Activated T-helper 17 cell treated with anti-CD3 and anti-CD28 coated beads, Interleukin-2, amount 50 U/mL, for 72 hours (primary cell): ENCODE measurements around the gene HCAR2. TPM values are rescaled to one million over a fixed set of nuclear protein-coding genes. Genes with fewer than 3 reads are reported as not detected.
"Not testable (repeated sequence)": the region's sequence is repeated elsewhere in the genome, so short reads cannot be mapped to it uniquely, and the experiment has no call there.

Experiments
- ATAC-seq: fragments of 150-1000 bp; cut with Tn5 transposase; replicated peaks from 2 replicates; pipeline ENCODE4 v1.10.0; 2021; ENCODE audit warnings: mild to moderate bottlenecking, moderate library complexity
- H3K27ac Mint-ChIP-seq: one replicate; pipeline ENCODE4 v1.8.0; 2022; ENCODE audit warnings: mixed read lengths
- H3K27me3 Mint-ChIP-seq: one replicate; pipeline ENCODE4 v1.8.0; 2022; ENCODE audit warnings: mixed read lengths
- H3K36me3 Mint-ChIP-seq: one replicate; pipeline ENCODE4 v1.8.0; 2022; ENCODE audit warnings: low read depth, mild to moderate bottlenecking, mixed read lengths
- H3K4me1 Mint-ChIP-seq: one replicate; pipeline ENCODE4 v1.8.0; 2022; ENCODE audit warnings: mixed read lengths
- H3K4me3 Mint-ChIP-seq: one replicate; pipeline ENCODE4 v1.8.0; 2022; ENCODE audit warnings: mild to moderate bottlenecking, mixed read lengths
- H3K9me3 Mint-ChIP-seq: one replicate; pipeline ENCODE4 v1.8.0; 2022; ENCODE audit warnings: mixed read lengths
- total RNA-seq, 2 donors: library from RNA; stranded (reverse); gene quantifications; one replicate each; pipeline ENCODE4 v1.2.3, GENCODE V29; 2022

The HCAR2 gene
- total RNA-seq, 2 donors from 2014 or later = not detected

DNA sequence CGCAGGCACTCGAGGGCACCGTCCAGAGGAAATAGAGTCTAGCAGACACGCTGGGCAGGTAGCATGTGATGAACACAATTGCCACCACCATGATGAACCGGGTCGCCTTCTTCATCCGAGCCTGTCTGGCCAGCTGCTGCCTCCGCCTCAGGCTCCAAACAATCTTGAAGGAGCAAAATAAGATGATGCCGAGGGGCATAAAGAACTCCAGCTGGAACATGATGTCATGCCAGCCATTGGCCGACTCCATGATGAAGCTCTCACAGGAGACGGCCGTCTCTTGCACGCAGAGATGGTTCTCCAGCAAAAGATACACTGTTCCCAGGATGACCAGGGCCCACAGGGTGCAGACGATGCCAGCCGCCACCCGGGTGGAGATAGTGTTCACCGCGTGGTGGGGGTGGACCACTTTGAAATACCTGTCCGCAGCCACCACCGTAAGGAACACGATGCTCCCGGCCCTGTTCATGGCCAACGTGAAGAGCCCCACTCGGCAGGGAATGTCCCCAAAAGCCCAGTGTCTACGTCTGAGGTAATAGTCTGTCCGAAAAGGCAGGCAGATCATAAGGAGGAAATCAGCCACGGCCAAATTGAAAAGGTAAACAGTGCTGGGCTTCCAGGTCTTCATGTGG, 26.5 kb upstream of the HCAR2 start:
- Mint-ChIP-seq H3K36me3 (no peaks in the 10 kb centered on the region), H3K9me3 (no peaks in the 10 kb centered on the region), H3K27ac (peak overlapping the region; percentile 28), H3K4me1 (peaks cover 37% of the 10 kb centered on the region), H3K27me3 (peaks cover 4% of the 10 kb centered on the region), H3K4me3 (peak overlapping the region; percentile 63)
- no peak for ATAC-seq

DNA sequence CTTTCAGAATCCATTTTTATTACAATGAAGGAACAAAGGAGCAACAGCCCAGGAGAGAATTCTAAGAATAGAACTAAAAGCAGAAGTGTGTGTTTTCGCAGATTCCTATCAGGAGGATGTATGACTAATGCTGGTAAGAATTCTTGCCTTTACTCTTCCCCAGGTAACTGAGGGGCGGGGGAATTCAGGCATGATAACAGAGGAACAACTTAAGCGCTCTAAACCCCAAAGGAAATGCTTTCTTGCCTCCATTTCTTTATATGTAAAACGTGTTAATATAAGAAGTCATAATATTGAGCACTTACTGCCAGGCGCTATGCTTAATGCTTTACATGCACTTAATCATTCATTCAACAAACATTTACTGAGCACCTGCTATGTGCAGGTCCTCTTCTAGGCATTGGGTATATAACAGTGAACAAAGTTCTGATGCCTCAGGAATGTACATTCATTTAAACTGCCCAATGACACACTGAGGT, 23.0 kb upstream of the HCAR2 start:
- Mint-ChIP-seq H3K36me3 (peaks cover 2% of the 10 kb centered on the region), H3K9me3 (no peaks in the 10 kb centered on the region), H3K4me1 (peaks cover 29% of the 10 kb centered on the region), H3K4me3 (peak overlapping the region; percentile 72), H3K27ac (peak overlapping the region; percentile 69), H3K27me3 (peaks cover 4% of the 10 kb centered on the region)
- ATAC-seq = peak; percentile 70

DNA sequence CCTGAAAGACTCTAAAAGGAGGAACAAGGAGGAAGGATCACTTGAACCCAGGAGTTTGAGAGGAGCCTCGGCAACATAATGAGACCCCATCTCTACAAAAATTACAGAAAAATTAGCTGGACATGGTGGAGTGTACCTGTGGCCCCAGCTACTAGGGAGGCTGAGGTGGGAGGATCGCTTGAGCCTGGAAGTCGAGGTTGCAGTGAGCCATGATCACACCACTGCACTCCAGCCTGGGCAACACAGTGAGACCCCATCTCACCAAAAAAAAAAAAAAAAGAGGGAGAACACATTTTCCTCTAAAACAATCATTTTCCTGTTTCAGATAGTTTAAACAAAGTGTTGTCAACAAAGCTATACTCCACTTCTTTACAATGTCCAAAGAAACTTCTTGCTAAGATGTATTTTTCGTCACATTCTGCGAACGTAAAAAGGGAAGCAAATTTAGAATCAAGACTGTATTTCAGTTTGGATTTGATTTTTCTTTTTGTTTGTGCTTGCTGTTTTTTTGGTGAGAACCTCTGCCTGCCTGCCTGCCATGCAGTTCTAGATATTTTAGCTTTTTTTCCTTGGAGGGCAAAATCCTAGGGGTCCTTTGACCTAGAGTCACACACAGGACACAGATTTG, 22.4 kb upstream of the HCAR2 start:
- no peak for ATAC-seq
- Mint-ChIP-seq H3K4me3 (peak overlapping the region; percentile 72), H3K4me1 (peaks cover 33% of the 10 kb centered on the region), H3K27me3 (peaks cover 4% of the 10 kb centered on the region), H3K9me3 (no peaks in the 10 kb centered on the region), H3K36me3 (peaks cover 5% of the 10 kb centered on the region), H3K27ac (peak overlapping the region; percentile 69)

DNA sequence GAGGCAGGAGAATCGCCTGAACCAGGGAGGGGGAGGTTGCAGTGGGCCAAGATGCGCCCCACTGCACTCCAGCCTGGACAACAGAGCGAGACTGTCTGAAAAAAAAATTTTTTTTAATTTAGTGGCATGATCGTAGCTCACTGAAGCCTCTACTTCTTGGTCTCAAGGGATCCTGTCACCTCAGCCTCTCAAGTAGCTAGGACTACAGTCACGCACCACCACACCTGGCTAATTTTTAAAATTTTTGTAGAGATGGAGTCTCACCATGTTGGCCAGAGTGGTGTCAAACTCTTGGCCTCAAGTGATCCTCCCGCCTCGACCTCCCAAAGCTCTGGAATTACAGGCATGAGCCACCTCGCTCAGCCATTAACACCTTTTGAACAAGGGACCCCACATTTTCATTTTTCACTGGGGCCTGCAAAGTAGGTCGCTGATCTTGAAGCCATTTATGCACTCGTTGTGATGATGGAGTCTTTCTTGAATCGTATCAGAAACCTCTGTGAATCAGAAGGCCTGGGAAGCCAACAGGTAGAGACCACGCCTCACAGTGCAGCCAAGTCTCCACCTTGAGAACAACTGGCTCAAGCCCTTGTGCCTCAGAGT, 21.6 kb upstream of the HCAR2 start:
- H3K9me3 Mint-ChIP-seq = no peaks in the 10 kb centered on the region
- H3K27ac Mint-ChIP-seq = no peak overlapping the region
- no peak for ATAC-seq
- peaks cover 5% of the 10 kb centered on the region for H3K36me3 Mint-ChIP-seq
- peak overlapping the region; percentile 72 for H3K4me3 Mint-ChIP-seq
- peaks cover 8% of the 10 kb centered on the region for H3K27me3 Mint-ChIP-seq
- H3K4me1 Mint-ChIP-seq = peaks cover 32% of the 10 kb centered on the region

DNA sequence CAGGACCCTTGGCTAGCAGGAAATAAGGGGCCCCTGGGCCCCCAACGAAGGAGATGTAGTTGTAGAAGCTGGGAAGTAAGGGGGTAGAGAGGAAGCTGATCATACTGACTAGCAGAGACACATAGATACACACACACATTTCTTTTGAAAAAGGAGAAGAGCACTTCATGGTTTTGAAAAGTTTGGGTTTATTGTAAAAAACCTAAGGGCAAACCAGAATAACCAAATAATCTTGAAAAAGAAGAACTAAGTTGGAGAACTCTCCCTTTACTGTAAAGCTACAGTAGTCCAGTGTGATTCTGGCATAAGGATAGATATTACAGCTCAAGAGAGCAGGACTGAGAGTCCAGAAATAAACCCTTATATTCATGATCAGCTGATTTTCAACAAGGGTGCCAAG, 19.2 kb upstream of the HCAR2 start:
- no peak for ATAC-seq
- no peaks in the 10 kb centered on the region for H3K9me3 Mint-ChIP-seq
- peaks cover 5% of the 10 kb centered on the region for H3K36me3 Mint-ChIP-seq
- H3K4me1 Mint-ChIP-seq = peaks cover 30% of the 10 kb centered on the region
- peaks cover 3% of the 10 kb centered on the region for H3K27me3 Mint-ChIP-seq
- peak overlapping the region; percentile 85 for H3K27ac Mint-ChIP-seq
- H3K4me3 Mint-ChIP-seq = peak overlapping the region; percentile 12

DNA sequence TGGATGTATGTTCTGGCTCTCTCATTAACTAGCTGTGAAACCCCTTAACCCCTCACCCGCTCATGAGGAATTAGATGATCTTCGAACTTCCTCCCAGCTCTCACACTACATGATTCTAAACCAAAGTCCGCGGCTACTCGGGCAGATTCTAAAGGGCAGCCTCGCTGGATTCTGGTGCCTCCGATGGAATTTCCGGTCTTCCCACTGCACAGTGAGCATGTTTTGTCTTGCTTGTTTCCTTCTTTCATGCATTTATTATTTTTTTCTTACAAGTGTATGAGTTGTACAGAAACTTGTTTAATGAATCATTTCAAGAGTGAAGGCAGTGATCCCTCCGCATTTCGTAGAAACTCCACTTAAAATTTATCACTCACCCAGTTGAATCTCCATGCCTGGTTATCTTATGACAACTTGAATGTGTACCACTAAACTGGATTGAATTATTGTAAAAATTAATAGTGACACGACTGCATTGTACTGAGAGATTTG, 17.9 kb upstream of the HCAR2 start:
- no peaks in the 10 kb centered on the region for H3K9me3 Mint-ChIP-seq
- peak; percentile 68 for ATAC-seq
- H3K4me1 Mint-ChIP-seq = peaks cover 26% of the 10 kb centered on the region
- H3K27ac Mint-ChIP-seq = peak overlapping the region; percentile 85
- peaks cover 3% of the 10 kb centered on the region for H3K27me3 Mint-ChIP-seq
- peak overlapping the region; percentile 60 for H3K4me3 Mint-ChIP-seq
- H3K36me3 Mint-ChIP-seq = peaks cover 5% of the 10 kb centered on the region

DNA sequence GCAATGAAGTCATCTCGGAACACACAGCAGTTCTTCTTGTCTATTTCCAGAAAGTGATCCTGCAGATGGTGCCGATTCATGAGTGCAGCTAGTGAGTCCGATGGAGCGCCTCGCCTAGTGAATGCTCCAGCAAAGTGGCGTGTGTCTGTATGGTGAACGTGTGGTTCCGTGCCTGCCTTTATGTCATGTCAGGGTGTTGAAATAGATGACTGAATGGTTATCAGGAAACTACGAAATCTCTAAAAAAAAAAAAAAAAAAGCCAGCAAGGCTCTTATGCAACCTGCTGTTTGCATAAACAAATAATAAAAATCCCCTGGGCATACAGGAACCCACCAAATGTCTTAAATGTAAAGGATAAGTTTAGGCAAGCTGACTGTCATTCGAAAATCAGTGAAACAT, 13.5 kb upstream of the HCAR2 start, which contains the start of gene HCAR3:
Gene HCAR3, minus strand, starts transcription at position 154 of the 400 bp plus-strand sequence. Its CDS starts 74 bp downstream, at position 80.
- not testable (repeated sequence) for ATAC-seq, H3K36me3 Mint-ChIP-seq

DNA sequence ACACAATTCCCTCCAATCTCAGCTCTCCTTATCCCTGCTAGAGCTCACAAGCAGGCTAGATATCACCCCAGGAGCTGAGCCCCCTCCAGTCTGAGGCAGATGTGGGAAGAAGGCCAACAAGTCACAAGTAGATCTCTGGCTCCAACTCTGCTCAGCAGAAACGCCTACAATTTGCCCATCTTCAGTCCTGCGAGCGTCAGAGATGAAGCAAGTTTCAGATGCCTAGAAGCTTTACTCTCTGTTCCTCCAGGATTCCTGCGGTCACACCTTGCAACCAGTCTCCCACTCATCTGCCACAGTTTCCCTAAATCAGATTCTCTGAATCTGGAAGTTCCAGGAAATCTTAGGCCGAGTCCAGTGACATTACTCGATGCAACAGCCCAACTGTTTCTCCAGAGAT, 12.1 kb upstream of the HCAR2 start:
- H3K27ac Mint-ChIP-seq, H3K27me3 Mint-ChIP-seq, H3K4me1 Mint-ChIP-seq, ATAC-seq, H3K9me3 Mint-ChIP-seq, H3K4me3 Mint-ChIP-seq, H3K36me3 Mint-ChIP-seq: not testable (repeated sequence)

More for the DNA sequence above, 13.5 kb upstream of the HCAR2 start, which contains the start of gene HCAR3:
- not testable (repeated sequence) for H3K4me3 Mint-ChIP-seq, H3K27me3 Mint-ChIP-seq, H3K27ac Mint-ChIP-seq, H3K9me3 Mint-ChIP-seq
- peaks cover 12% of the 10 kb centered on the region for H3K4me1 Mint-ChIP-seq

DNA sequence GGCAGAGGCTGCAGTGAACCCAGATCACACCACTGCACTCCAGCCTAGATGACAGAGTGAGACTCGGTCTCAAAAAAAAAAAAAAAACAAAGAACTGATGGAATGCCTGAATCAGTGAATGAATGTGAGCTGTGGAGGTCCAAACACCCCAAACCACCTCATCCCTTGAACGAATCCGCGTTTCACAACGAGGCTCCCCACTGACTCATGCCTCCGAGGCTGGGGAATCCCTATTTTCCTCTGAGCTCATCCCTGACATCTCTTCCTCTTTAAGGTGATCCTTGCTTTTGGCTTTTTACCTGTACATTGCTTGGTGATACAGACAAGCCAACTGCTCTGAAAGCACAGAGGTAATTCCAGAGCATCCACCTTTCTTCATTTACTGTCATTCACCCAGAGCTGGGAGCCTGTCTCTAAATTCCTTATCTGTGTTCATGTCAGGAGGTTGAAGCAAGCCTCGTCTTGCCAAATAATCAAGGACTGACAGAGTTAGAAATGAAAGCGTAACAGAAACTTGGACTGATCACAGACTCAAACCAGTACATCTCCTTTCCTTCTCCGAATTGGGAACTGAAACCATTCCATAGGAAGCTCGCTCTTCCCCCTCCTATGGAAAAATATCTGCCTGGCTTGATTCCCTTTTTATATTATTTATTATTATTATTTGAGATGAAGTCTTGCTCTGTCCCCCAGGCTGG, 10.5 kb upstream of the HCAR2 start:
- not testable (repeated sequence) for H3K27me3 Mint-ChIP-seq, ATAC-seq, H3K36me3 Mint-ChIP-seq, H3K4me1 Mint-ChIP-seq, H3K9me3 Mint-ChIP-seq, H3K4me3 Mint-ChIP-seq, H3K27ac Mint-ChIP-seq

DNA sequence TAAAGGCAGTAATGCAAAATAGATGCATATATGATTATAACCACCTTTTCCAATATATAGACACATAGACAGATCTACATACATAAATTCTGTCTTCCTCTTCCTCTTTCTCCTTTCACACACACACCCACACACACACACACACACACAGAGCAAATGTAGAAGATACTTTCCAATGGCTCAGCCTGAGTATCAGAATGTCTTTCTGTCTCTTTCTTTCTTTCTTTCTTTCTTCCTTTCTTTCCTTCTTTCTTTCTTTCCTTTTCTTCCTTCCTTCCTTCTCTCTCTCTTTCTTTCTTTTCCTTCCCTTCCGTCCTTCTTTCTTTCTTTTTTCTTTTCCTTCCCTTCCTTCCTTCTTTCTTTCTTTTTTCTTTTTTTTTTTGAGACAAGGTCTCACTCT, 8.1 kb upstream of the HCAR2 start:
- H3K27me3 Mint-ChIP-seq, H3K36me3 Mint-ChIP-seq, ATAC-seq, H3K27ac Mint-ChIP-seq, H3K4me3 Mint-ChIP-seq, H3K9me3 Mint-ChIP-seq, H3K4me1 Mint-ChIP-seq: not testable (repeated sequence)

DNA sequence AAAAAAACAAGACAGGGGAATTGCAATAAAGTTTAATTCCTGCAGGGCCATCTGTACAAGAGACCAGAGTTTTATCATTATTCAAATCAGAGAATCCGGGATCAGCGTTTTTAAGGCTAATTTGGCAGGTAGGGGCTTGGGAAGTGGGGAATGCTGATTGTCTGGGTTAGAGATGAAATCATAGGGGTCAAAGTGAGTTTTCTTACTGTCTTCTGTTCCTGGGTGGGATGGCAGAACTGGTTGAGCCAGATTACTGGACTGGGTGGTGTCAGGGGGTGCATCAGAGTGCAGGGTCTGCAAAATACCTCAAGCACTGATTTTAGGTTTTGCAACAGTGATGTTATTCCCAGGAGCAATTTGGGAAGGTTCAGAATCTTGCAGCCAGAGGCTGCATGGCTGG, 7.2 kb upstream of the HCAR2 start:
- not testable (repeated sequence) for H3K27ac Mint-ChIP-seq

DNA sequence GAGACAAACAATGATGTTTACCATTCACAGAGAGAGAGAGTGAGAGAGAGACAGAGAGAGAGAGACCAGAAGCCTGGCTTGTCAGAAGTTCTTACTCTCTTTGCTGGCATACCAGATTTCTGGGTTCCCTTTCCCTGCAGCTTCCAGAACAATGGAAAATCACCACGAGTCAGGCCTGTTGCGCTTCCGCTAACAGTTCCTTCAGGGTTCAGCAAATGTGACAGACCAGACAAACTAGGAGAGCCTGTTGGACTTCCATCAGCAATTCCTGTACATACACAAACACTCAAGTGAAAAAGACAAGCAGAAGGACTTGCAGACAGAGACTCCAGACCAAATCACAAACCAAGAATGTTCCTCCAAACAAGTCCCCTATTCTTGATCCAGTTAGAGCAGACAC, 6.1 kb upstream of the HCAR2 start:
- H3K36me3 Mint-ChIP-seq, H3K4me1 Mint-ChIP-seq, H3K27me3 Mint-ChIP-seq, ATAC-seq, H3K27ac Mint-ChIP-seq, H3K9me3 Mint-ChIP-seq, H3K4me3 Mint-ChIP-seq: not testable (repeated sequence)

More for the DNA sequence above, 7.2 kb upstream of the HCAR2 start:
- H3K27me3 Mint-ChIP-seq, ATAC-seq, H3K4me1 Mint-ChIP-seq, H3K4me3 Mint-ChIP-seq, H3K36me3 Mint-ChIP-seq, H3K9me3 Mint-ChIP-seq: not testable (repeated sequence)

DNA sequence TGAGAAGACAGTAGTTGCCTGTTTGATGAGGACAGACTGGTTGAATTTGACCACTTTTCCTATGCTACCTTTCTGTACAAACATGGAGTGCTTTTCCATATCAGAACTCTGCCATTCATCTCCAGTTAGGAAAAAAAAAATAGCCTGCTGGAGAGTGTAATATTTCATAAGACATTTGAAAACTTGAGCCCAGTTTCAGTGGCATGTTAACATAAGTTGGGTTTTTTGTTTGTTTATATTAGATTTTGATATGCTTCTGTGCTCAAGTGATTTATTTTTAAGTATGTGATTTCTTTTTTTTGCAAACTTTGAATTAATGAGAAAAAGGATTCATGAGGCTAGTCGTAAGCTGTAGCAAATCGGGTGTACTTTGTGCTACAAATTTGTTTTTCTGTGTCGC, 684 bp upstream of the HCAR2 start:
- H3K36me3 Mint-ChIP-seq, ATAC-seq, H3K27me3 Mint-ChIP-seq, H3K4me1 Mint-ChIP-seq, H3K27ac Mint-ChIP-seq, H3K9me3 Mint-ChIP-seq, H3K4me3 Mint-ChIP-seq: not testable (repeated sequence)

DNA sequence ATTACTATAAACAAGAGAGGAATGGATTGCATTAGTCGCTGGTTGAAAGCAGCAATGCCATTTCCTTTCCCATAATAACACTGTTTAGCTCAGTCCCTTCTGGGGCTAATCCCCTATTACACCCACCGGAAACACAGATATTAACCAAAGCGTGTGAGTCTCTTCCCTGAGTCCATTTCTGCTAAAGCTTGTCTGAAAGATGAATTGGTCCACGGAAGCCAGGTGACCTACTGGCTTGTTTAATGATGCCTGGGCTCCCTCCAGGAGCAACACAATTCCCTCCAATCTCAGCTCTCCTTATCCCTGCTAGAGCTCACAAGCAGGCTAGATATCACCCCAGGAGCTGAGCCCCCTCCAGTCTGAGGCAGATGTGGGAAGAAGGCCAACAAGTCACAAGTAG, 1.7 kb downstream of the HCAR2 start:
- H3K4me3 Mint-ChIP-seq, H3K27me3 Mint-ChIP-seq, H3K36me3 Mint-ChIP-seq, H3K4me1 Mint-ChIP-seq, H3K27ac Mint-ChIP-seq, ATAC-seq, H3K9me3 Mint-ChIP-seq: not testable (repeated sequence)
